GM23338 (cell line): Measurements from ENCODE around the gene RRAS2. TPM values are rescaled to one million over a fixed set of nuclear protein-coding genes. Genes with fewer than 3 reads are reported as not detected.

Source experiments
- ATAC-seq: fragments of 200-7000 bp; cut with Tn5 transposase; 3 replicates; pipeline ENCODE4 v1.9.1; 2020
- DNase-seq: peaks from one replicate; pipeline ENCODE4 v3.0.0-alpha.2; 2015; ENCODE audit warnings: low spot score
- H2AFZ ChIP-seq: fragments of 200-600 bp; sonication (generic); 2 replicates; pipeline ENCODE4 v1.8.0; 2016; ENCODE audit warnings: antibody characterized with exemption, mild to moderate bottlenecking, moderate library complexity
- H3F3A ChIP-seq: fragments of 200-600 bp; sonication (generic); replicated peaks from 2 replicates; pipeline ENCODE4 v1.8.0; 2017; ENCODE audit warnings: antibody characterized with exemption, mixed run types, low read depth
- H3K27ac ChIP-seq: fragments of 200-600 bp; sonication (generic); 2 replicates; pipeline ENCODE4 v1.6.1; 2016; ENCODE audit warnings: low read depth
- H3K27me3 ChIP-seq: fragments of 200-600 bp; sonication (generic); 2 replicates; pipeline ENCODE4 v1.8.0; 2016; ENCODE audit warnings: mild to moderate bottlenecking, mixed run types, moderate library complexity; ENCODE audit not compliant: insufficient read depth
- H3K36me3 ChIP-seq: fragments of 200-600 bp; sonication (generic); 2 replicates; pipeline ENCODE4 v1.8.0; 2016; ENCODE audit warnings: mild to moderate bottlenecking; ENCODE audit not compliant: insufficient read depth
- H3K4me1 ChIP-seq: fragments of 200-600 bp; sonication (generic); 2 replicates; pipeline ENCODE4 v1.8.0; 2016; ENCODE audit warnings: mild to moderate bottlenecking, moderate library complexity; ENCODE audit not compliant: insufficient read depth
- H3K4me2 ChIP-seq: fragments of 200-600 bp; sonication (generic); 2 replicates; pipeline ENCODE4 v1.7.1; 2017; ENCODE audit warnings: mixed run types
- H3K4me3 ChIP-seq: fragments of 200-600 bp; sonication (generic); 2 replicates; pipeline ENCODE4 v1.6.1; 2016; ENCODE audit warnings: mixed run types
- H3K79me2 ChIP-seq: fragments of 200-600 bp; sonication (generic); replicated peaks from 2 replicates; pipeline ENCODE4 v1.8.0; 2017; ENCODE audit warnings: mild to moderate bottlenecking; ENCODE audit not compliant: insufficient read depth
- H3K9me2 ChIP-seq: fragments of 200-600 bp; sonication (generic); 2 replicates; pipeline ENCODE4 v1.8.0; 2017; ENCODE audit not compliant: insufficient read depth
- H4K20me1 ChIP-seq: fragments of 200-600 bp; sonication (generic); replicated peaks from 2 replicates; pipeline ENCODE4 v1.8.0; 2017; ENCODE audit warnings: mild to moderate bottlenecking; ENCODE audit not compliant: insufficient read depth
- H3K27ac Mint-ChIP-seq: 2 replicates; pipeline ENCODE4 v1.8.0; 2020; ENCODE audit warnings: inconsistent platforms, mild to moderate bottlenecking, moderate library complexity, mixed read lengths
- H3K27me3 Mint-ChIP-seq: 3 replicates; pipeline ENCODE4 v1.8.0; 2022; ENCODE audit warnings: low read depth, mild to moderate bottlenecking, moderate library complexity, mixed read lengths, inconsistent platforms; ENCODE audit not compliant: insufficient read depth, poor library complexity
- H3K36me3 Mint-ChIP-seq: 3 replicates; pipeline ENCODE4 v1.8.0; 2021; ENCODE audit warnings: low read depth, mild to moderate bottlenecking, inconsistent platforms, moderate library complexity, mixed read lengths
- H3K4me1 Mint-ChIP-seq: 3 replicates; pipeline ENCODE4 v1.8.0; 2020; ENCODE audit warnings: mild to moderate bottlenecking, inconsistent platforms, mixed read lengths
- H3K4me3 Mint-ChIP-seq: 3 replicates; pipeline ENCODE4 v1.8.0; 2021; ENCODE audit warnings: moderate library complexity, mild to moderate bottlenecking, inconsistent platforms, mixed read lengths
- H3K9me3 Mint-ChIP-seq: 3 replicates; pipeline ENCODE4 v1.8.0; 2020; ENCODE audit warnings: moderate library complexity, mild to moderate bottlenecking, inconsistent platforms, mixed read lengths
- EZH2 ChIP-seq: fragments of 200-600 bp; sonication (generic); IDR thresholded peaks from one replicate; pipeline ENCODE4 v1.8.0; 2017; ENCODE audit warnings: antibody characterized with exemption, mild to moderate bottlenecking, low read depth; ENCODE audit not compliant: unreplicated experiment
- JUNB ChIP-seq: IDR thresholded peaks from one replicate; pipeline ENCODE4 v1.6.1; 2016; ENCODE audit warnings: antibody characterized with exemption; ENCODE audit not compliant: unreplicated experiment
- NANOG ChIP-seq: IDR thresholded peaks from 2 replicates; pipeline ENCODE4 v1.6.1; 2016; ENCODE audit warnings: antibody characterized with exemption, borderline replicate concordance
- ZNF114 ChIP-seq: fragments of 250-450 bp; sonication (Bioruptor Pico); IDR thresholded peaks from 2 replicates; pipeline ENCODE4 v1.5.0; 2020; ENCODE audit warnings: mild to moderate bottlenecking, moderate library complexity
- polyA plus RNA-seq: library from polyadenylated mRNA; unstranded; fragments of >200 nt; fragmentation: Nextera tagmentation; extraction: Ambion mirVana; gene quantifications from 2 replicates; pipeline ENCODE4 v1.2.1, GENCODE V29; 2016
- total RNA-seq: library from RNA; depleted of rRNA; stranded (reverse); fragments of >200 nt; shearing (Covaris generic); gene quantifications from 2 replicates; pipeline ENCODE4 v1.2.3, GENCODE V29; 2014
- TF ChIP-seq, protein P1 (sequence below): IDR thresholded peaks from one replicate; pipeline ENCODE4 v1.6.1; 2018; ENCODE audit warnings: antibody characterized with exemption; ENCODE audit not compliant: unreplicated experiment
- TF ChIP-seq, protein P2 (sequence below): fragments of 250-450 bp; sonication (Bioruptor Pico); IDR thresholded peaks from 2 replicates; pipeline ENCODE4 v1.5.0; 2020; ENCODE audit warnings: mild to moderate bottlenecking, moderate library complexity
- TF ChIP-seq, protein P3 (sequence below): IDR thresholded peaks from 2 replicates; pipeline ENCODE4 v1.6.1; 2016; ENCODE audit warnings: antibody characterized with exemption

The RRAS2 gene
- total and polyA plus RNA-seq, 2 experiments from 2014 or later, result 196 to 293 TPM

DNA sequence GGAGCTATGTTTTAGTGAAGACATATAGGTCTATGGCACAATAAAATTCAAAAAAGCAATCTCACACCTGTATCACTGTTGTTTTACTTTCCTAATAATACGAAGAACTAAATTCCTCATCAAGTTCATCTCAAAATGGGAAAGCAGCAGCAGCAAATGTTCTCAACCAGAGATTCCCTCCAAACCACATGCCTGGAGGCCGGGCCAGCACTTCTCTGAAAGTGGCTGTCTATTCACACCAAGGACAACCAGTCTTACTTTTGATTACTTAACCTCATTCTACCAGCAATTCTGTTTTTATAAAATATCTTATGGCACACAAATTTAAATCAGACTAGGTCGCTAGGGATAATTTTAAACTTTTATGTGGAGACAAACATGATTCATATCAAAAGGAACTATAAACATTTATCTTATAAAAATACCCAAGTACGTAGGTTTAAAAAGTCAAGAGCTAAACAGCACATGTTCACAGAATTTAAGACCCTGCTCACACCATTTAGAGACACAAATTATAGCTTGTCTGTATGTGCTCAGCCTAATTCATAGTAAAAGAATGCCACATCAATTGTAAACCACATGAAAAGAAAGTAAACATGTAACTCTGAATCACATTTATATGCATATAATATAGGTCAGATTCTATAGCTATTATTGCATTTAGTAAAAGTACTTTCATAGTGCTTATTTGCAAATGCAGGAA is 46.1 kb downstream of the RRAS2 start (continued):
- TF ChIP-seq, protein P1, sequence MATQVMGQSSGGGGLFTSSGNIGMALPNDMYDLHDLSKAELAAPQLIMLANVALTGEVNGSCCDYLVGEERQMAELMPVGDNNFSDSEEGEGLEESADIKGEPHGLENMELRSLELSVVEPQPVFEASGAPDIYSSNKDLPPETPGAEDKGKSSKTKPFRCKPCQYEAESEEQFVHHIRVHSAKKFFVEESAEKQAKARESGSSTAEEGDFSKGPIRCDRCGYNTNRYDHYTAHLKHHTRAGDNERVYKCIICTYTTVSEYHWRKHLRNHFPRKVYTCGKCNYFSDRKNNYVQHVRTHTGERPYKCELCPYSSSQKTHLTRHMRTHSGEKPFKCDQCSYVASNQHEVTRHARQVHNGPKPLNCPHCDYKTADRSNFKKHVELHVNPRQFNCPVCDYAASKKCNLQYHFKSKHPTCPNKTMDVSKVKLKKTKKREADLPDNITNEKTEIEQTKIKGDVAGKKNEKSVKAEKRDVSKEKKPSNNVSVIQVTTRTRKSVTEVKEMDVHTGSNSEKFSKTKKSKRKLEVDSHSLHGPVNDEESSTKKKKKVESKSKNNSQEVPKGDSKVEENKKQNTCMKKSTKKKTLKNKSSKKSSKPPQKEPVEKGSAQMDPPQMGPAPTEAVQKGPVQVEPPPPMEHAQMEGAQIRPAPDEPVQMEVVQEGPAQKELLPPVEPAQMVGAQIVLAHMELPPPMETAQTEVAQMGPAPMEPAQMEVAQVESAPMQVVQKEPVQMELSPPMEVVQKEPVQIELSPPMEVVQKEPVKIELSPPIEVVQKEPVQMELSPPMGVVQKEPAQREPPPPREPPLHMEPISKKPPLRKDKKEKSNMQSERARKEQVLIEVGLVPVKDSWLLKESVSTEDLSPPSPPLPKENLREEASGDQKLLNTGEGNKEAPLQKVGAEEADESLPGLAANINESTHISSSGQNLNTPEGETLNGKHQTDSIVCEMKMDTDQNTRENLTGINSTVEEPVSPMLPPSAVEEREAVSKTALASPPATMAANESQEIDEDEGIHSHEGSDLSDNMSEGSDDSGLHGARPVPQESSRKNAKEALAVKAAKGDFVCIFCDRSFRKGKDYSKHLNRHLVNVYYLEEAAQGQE, result no peak
- TF ChIP-seq, protein P2, sequence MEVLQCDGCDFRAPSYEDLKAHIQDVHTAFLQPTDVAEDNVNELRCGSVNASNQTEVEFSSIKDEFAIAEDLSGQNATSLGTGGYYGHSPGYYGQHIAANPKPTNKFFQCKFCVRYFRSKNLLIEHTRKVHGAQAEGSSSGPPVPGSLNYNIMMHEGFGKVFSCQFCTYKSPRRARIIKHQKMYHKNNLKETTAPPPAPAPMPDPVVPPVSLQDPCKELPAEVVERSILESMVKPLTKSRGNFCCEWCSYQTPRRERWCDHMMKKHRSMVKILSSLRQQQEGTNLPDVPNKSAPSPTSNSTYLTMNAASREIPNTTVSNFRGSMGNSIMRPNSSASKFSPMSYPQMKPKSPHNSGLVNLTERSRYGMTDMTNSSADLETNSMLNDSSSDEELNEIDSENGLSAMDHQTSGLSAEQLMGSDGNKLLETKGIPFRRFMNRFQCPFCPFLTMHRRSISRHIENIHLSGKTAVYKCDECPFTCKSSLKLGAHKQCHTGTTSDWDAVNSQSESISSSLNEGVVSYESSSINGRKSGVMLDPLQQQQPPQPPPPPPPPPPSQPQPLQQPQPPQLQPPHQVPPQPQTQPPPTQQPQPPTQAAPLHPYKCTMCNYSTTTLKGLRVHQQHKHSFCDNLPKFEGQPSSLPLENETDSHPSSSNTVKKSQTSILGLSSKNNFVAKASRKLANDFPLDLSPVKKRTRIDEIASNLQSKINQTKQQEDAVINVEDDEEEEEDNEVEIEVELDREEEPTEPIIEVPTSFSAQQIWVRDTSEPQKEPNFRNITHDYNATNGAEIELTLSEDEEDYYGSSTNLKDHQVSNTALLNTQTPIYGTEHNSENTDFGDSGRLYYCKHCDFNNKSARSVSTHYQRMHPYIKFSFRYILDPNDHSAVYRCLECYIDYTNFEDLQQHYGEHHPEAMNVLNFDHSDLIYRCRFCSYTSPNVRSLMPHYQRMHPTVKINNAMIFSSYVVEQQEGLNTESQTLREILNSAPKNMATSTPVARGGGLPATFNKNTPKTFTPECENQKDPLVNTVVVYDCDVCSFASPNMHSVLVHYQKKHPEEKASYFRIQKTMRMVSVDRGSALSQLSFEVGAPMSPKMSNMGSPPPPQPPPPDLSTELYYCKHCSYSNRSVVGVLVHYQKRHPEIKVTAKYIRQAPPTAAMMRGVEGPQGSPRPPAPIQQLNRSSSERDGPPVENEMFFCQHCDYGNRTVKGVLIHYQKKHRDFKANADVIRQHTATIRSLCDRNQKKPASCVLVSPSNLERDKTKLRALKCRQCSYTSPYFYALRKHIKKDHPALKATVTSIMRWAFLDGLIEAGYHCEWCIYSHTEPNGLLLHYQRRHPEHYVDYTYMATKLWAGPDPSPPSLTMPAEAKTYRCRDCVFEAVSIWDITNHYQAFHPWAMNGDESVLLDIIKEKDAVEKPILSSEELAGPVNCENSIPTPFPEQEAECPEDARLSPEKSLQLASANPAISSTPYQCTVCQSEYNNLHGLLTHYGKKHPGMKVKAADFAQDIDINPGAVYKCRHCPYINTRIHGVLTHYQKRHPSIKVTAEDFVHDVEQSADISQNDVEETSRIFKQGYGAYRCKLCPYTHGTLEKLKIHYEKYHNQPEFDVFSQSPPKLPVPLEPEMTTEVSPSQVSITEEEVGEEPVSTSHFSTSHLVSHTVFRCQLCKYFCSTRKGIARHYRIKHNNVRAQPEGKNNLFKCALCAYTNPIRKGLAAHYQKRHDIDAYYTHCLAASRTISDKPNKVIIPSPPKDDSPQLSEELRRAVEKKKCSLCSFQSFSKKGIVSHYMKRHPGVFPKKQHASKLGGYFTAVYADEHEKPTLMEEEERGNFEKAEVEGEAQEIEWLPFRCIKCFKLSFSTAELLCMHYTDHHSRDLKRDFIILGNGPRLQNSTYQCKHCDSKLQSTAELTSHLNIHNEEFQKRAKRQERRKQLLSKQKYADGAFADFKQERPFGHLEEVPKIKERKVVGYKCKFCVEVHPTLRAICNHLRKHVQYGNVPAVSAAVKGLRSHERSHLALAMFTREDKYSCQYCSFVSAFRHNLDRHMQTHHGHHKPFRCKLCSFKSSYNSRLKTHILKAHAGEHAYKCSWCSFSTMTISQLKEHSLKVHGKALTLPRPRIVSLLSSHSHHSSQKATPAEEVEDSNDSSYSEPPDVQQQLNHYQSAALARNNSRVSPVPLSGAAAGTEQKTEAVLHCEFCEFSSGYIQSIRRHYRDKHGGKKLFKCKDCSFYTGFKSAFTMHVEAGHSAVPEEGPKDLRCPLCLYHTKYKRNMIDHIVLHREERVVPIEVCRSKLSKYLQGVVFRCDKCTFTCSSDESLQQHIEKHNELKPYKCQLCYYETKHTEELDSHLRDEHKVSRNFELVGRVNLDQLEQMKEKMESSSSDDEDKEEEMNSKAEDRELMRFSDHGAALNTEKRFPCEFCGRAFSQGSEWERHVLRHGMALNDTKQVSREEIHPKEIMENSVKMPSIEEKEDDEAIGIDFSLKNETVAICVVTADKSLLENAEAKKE (CRISPR knock-in tag), result no peak

DNA sequence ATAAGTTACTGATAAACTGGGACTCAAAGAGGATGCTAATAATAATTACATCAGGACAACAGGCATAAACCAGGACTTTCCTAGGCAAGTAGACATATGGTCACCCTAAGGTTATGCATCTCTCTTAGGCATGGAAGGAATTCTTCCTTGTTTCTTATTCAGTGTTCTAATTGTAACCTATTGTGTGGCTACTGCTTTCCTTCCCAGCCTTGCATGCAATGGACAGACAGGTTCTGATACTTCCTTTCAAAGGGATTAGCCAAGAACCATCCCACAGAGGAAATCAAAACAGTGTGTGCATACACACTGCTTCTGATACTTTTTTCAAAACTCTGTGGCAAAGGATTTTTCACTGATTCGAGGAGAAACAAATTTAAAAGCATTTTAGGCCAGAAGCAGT is 48.3 kb downstream of the RRAS2 start:
- H3K27ac Mint-ChIP-seq, result no peak overlapping the region; the same call in 1 of the 2 replicates
- peak; percentile 8; the same call in 2 of the 3 replicates for ATAC-seq
- TF ChIP-seq ZNF114 (CRISPR knock-in tag) (no peak), EZH2 (no peak), NANOG (no peak), JUNB (no peak)
- TF ChIP-seq, protein P1, result no peak
- TF ChIP-seq, protein P3, sequence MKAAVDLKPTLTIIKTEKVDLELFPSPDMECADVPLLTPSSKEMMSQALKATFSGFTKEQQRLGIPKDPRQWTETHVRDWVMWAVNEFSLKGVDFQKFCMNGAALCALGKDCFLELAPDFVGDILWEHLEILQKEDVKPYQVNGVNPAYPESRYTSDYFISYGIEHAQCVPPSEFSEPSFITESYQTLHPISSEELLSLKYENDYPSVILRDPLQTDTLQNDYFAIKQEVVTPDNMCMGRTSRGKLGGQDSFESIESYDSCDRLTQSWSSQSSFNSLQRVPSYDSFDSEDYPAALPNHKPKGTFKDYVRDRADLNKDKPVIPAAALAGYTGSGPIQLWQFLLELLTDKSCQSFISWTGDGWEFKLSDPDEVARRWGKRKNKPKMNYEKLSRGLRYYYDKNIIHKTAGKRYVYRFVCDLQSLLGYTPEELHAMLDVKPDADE, result no peak

More for the DNA sequence above, 48.3 kb downstream of the RRAS2 start:
- no peak overlapping the region for H3K4me3 ChIP-seq
- no peaks in the 10 kb centered on the region for H3K9me2 ChIP-seq
- H3K4me2 ChIP-seq, result peak overlapping the region; percentile 49; the same call in 1 of the 2 replicates
- peaks cover 86% of the 10 kb centered on the region for H3K4me1 ChIP-seq
- Mint-ChIP-seq H3K27me3 (no peaks in the 10 kb centered on the region), H3K4me3 (no peak overlapping the region), H3K9me3 (no peaks in the 10 kb centered on the region), H3K4me1 (peaks cover 41% of the 10 kb centered on the region), H3K36me3 (no peaks in the 10 kb centered on the region)
- peaks cover 100% of the 10 kb centered on the region for H3K79me2 ChIP-seq
- peak overlapping the region; percentile 75 for H3K27ac ChIP-seq
- DNase-seq, result no peak
- H3F3A ChIP-seq, result no peaks in the 10 kb centered on the region
- no peak overlapping the region for H2AFZ ChIP-seq
- peaks cover 58% of the 10 kb centered on the region for H4K20me1 ChIP-seq
- no peaks in the 10 kb centered on the region for H3K27me3 ChIP-seq
- H3K36me3 ChIP-seq, result no peaks in the 10 kb centered on the region
